PC-3 (cell line): ENCODE measurements around the gene WNK2.

ENCODE experiments used
- EZH2 ChIP-seq: fragments of 300-600 bp; sonication (generic); IDR thresholded peaks from one replicate; pipeline ENCODE4 v1.6.1; 2017; ENCODE audit warnings: antibody characterized with exemption, mild to moderate bottlenecking, low read length; ENCODE audit not compliant: unreplicated experiment
- EZH2phosphoT487 ChIP-seq: fragments of 300-600 bp; sonication (generic); IDR thresholded peaks from 2 replicates; pipeline ENCODE4 v1.6.1; 2018; ENCODE audit warnings: mild to moderate bottlenecking, antibody characterized with exemption, low read length, borderline replicate concordance
- TF ChIP-seq, protein P1 (sequence below): fragments of 300-600 bp; sonication (generic); conservative IDR thresholded peaks from 2 replicates; pipeline ENCODE4 v1.5.1; 2017; ENCODE audit warnings: antibody characterized with exemption, low read depth, mild to moderate bottlenecking, low read length

GRCh38 chr9:93237540-93237939 lies 53.6 kb downstream of the WNK2 start:
- TF ChIP-seq, protein P1, sequence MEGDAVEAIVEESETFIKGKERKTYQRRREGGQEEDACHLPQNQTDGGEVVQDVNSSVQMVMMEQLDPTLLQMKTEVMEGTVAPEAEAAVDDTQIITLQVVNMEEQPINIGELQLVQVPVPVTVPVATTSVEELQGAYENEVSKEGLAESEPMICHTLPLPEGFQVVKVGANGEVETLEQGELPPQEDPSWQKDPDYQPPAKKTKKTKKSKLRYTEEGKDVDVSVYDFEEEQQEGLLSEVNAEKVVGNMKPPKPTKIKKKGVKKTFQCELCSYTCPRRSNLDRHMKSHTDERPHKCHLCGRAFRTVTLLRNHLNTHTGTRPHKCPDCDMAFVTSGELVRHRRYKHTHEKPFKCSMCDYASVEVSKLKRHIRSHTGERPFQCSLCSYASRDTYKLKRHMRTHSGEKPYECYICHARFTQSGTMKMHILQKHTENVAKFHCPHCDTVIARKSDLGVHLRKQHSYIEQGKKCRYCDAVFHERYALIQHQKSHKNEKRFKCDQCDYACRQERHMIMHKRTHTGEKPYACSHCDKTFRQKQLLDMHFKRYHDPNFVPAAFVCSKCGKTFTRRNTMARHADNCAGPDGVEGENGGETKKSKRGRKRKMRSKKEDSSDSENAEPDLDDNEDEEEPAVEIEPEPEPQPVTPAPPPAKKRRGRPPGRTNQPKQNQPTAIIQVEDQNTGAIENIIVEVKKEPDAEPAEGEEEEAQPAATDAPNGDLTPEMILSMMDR = no peak
- TF ChIP-seq EZH2phosphoT487 = no peak
- TF ChIP-seq EZH2 = no peak
